Omental fat pad (tissue), 4 donors: ENCODE results near the gene PPP1R17. TPM values are rescaled to one million over a fixed set of nuclear protein-coding genes. Genes with fewer than 3 reads are reported as not detected.

Experiments used
- ATAC-seq: fragments of 150-250 bp; one replicate; pipeline ENCODE4 v1.9.1; 2016; ENCODE audit warnings: mild to moderate bottlenecking, moderate library complexity; ENCODE audit not compliant: low FRiP score
- DNase-seq: peaks from one replicate; pipeline ENCODE4 v3.0.0-alpha.2; 2019; ENCODE audit warnings: low spot score
- total RNA-seq, 4 donors: library from RNA; depleted of rRNA; stranded (reverse); fragments of >200 nt; gene quantifications; one replicate each; pipeline ENCODE4 v1.1.0, GENCODE V29; 2016
- TF ChIP-seq, protein P1 (sequence below), 3 donors: fragments of 450-650 bp; IDR thresholded peaks; one replicate each; pipeline ENCODE4 v1.5.1; 2016 to 2017; ENCODE audit warnings: antibody characterized with exemption in 3 of 3, mild to moderate bottlenecking in 3 of 3, moderate library complexity in 2 of 3

The PPP1R17 gene
- total RNA-seq, 4 donors from 2014 or later: not detected

- TF ChIP-seq, protein P1, sequence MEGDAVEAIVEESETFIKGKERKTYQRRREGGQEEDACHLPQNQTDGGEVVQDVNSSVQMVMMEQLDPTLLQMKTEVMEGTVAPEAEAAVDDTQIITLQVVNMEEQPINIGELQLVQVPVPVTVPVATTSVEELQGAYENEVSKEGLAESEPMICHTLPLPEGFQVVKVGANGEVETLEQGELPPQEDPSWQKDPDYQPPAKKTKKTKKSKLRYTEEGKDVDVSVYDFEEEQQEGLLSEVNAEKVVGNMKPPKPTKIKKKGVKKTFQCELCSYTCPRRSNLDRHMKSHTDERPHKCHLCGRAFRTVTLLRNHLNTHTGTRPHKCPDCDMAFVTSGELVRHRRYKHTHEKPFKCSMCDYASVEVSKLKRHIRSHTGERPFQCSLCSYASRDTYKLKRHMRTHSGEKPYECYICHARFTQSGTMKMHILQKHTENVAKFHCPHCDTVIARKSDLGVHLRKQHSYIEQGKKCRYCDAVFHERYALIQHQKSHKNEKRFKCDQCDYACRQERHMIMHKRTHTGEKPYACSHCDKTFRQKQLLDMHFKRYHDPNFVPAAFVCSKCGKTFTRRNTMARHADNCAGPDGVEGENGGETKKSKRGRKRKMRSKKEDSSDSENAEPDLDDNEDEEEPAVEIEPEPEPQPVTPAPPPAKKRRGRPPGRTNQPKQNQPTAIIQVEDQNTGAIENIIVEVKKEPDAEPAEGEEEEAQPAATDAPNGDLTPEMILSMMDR (IDR thresholded peaks at IDR 0.05): no peak
- ATAC-seq (no peak), DNase-seq (no peak)
Observed at GRCh38 chr7:31651234-31652062, 35.6 kb upstream of the PPP1R17 start.

- DNase-seq (no peak), ATAC-seq (no peak)
- TF ChIP-seq, protein P1 (IDR thresholded peaks at IDR 0.05): no peak
Observed at GRCh38 chr7:31652063-31652326, 35.0 kb upstream of the PPP1R17 start.

DNA sequence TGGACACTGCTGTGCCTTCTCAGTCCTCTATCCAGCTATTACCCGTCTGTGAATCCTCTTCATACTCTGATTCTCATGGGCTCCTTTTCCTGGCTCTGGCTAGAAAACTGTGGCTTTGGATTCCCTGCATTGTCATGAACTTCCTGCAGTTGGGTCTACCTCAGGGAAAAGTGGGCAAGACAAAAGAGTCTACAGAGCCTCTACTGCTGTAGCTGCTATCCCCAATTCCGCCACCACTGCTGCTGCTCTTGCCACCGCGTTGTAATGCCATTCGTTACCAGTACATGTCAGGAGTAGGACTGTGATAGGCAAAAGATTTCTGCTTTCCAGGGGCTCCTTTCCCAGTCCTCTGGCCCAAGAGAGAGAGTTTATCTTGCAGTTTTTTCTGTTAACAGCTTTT, 23.9 kb upstream of the PPP1R17 start:
- DNase-seq (no peak), ATAC-seq (no peak)
- TF ChIP-seq, protein P1 (IDR thresholded peaks at IDR 0.05): no peak

DNA sequence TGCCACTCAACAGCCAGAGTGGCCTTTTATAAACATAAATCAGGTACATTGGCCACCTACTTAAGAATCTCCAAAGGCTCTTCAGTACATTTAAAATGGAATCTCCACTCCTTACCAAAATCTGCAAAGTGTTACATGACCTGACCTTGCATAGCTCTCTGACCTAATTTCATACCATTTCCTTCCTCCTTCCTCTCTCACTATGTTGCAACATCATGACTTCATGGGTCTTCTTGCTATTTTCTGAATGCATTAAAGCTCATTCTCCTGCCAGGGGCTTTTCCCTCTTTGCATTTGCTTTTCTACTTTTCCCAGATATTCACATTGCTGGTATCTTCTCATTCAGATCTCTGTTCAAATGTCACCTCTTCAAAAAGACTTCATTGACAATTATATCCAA, 22.1 kb upstream of the PPP1R17 start:
- ATAC-seq: no peak
- DNase-seq: no peak
- TF ChIP-seq, protein P1 (IDR thresholded peaks at IDR 0.05): no peak

GRCh38 chr7:31665546-31665945, 21.5 kb upstream of the PPP1R17 start:
- TF ChIP-seq, protein P1 (IDR thresholded peaks at IDR 0.05): no peak
- DNase-seq (no peak), ATAC-seq (no peak)

DNA sequence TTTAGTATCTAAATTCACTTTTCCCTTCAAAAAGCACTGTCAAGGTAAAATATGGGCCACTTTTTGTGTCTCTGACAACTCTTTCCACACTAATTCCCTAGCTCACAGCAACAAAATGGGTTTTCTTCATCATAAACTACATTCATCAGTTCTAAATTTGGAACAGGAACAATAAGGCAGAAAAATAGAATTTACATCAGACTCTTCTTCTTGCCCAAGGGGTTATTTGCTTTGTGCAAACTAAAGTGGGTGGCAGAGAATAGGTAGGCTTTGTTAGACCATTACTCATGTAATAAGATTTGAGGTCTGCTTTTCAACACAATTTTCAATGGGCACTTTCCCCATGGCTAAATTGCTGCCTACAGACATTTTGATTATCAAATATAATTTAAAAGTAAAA, 17.6 kb upstream of the PPP1R17 start:
- DNase-seq (no peak), ATAC-seq (no peak)
- TF ChIP-seq, protein P1 (IDR thresholded peaks at IDR 0.05): no peak

DNA sequence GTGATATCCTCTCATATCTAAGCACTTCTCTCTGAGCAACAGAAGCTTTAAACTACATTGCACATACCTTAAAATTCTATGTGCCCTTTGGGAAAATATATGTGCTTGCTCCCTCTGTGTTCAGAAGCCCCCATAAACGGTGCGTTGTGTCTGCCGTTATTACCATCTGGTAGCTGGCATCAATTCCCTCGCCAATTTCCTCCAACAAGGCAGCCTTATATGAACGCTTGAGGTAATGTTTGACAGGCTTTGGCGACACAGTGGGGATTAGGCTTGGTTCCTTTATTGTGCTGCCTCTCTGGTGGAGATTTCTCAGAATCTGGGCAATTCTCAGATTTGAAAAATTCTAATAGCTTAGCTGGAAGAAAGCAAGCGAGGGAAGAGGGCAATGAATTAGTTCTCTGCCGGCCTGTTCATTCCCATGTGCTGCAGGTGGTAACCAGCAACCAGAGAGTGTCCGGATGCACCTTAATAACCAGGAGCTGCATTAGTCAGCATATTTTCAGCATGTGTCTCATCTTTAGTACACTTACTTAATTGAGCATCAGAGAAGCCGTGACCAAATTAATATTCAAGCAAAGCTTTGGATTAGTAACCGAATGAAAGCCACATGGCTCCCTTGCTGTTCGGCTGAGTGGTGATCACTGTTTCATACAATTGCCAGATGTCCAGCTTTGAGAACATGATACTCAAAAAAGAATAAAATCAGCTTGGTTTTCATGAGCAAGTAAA, 7.3 kb upstream of the PPP1R17 start:
- TF ChIP-seq, protein P1 (IDR thresholded peaks at IDR 0.05): no peak
- DNase-seq (no peak), ATAC-seq (no peak)
